ENCODE data around the gene TGFB3. TPM values are rescaled to one million over a fixed set of nuclear protein-coding genes. Genes with fewer than 3 reads are reported as not detected.

Gene TGFB3
- total and polyA plus RNA-seq, 2 donors (not counting 1 experiment from before 2014, with no cell fraction given) = 7.0 to 9.4 TPM

DNA sequence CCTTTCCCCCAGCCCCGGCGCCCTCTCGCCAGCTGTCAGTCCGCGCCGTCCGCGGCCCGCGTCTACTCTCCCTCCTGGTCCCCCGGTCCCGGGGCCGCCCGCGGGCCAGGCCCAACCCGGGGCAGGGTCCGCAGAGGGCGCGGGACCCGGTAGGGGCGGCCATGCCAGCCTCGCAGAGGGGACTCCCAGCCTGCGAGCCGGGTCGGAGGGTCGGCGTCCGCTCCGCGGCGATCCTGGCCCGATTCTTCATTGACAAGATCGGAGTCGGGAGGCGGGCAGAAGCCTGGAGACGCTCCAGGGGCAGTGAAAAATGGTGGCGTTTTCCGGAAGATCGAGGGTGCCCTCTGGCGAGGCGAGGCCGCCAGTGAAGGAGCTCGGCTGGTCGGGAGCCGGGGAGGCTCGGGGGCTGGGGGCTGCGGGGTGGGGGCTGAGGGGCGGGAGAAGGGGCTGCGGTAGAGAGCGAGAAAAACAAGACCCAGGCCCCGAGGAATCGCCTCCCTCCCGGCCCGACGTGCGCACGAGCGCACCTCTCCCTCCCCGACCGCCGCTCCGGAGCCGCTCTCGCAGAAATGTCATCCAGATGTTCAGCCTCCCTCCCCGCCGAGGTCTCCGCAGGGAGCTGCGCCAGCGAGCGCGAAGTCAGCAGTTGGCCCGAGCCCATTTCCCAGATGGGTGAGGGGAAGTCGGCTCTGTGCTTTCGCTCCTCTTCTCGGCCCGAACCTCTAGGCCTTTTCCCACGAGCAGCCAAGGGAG, 647 bp upstream of the TGFB3 start:
- H3K4me3 Mint-ChIP-seq = peak overlapping the region; percentile 89
- intact Hi-C loops (cut with micrococcal nuclease) = loop anchor here (1.0 to 10.0 kb wide), 5 partner anchors 76 to 1968 kb away; partner anchors contain the start of genes BBOF1, ENTPD5, GSTZ1 and POMT2
- POLR2A ChIA-PET = interaction anchor here (0.8 to 1.1 kb wide), 2 partner anchors 77 to 225 kb away, joined by 3 read pairs; no protein-coding TSS in a partner anchor

More for the DNA sequence above, 647 bp upstream of the TGFB3 start:
- Mint-ChIP-seq H3K4me1 (peaks cover 54% of the 10 kb centered on the region), H3K9me3 (ENCODE audit: insufficient read depth) (no peaks in the 10 kb centered on the region), H3K27ac (peak overlapping the region; percentile 87), H3K27me3 (no peaks in the 10 kb centered on the region)
- H4K20me1 ChIP-seq (ENCODE audit: control insufficient read depth, insufficient read depth, low read length, poor library complexity, severe bottlenecking) = no peaks in the 10 kb centered on the region
- peak; percentile 86 for DNase-seq
- CTCF ChIA-PET = interaction anchor here (0.6 to 15.2 kb wide), 29 partner anchors 9 to 410 kb away, joined by 3 to 376 read pairs (median 4); partner anchors contain the start of genes ERG28 and FLVCR2
- no peaks in the 10 kb centered on the region for H3K36me3 ChIP-seq (replicated peaks in 1 of 2; ENCODE audit: control extremely low read depth in 1 of 2, control insufficient read depth in 1 of 2, extremely low read depth in 1 of 2, insufficient read depth in 2 of 2, low read length in 1 of 2)
- ATAC-seq (ENCODE audit: low read depth) = peak; percentile 70
- no peaks in the 10 kb centered on the region for H3K9me3 ChIP-seq (ENCODE audit: control extremely low read depth in 1 of 3, control insufficient read depth in 2 of 3, insufficient read depth in 1 of 3, low read length in 2 of 3)
- H3K79me2 ChIP-seq (ENCODE audit: control insufficient read depth, insufficient read depth, low read length) = peaks cover 10% of the 10 kb centered on the region
- H2AFZ ChIP-seq (ENCODE audit: insufficient read depth, low read depth, low read length, poor library complexity, severe bottlenecking) = peak overlapping the region; percentile 98
- peak overlapping the region; percentile 45 to 87 (median 74) for H3K4me3 ChIP-seq (ENCODE audit: control extremely low read depth in 1 of 5, extremely low read depth in 1 of 5, insufficient read depth in 1 of 5, low read depth in 2 of 5, low read length in 4 of 5)
- H3K27ac ChIP-seq (ENCODE audit: low read length in 2 of 2) = peak overlapping the region in 1 of 2 donors; percentile 82
- H3K4me1 ChIP-seq (ENCODE audit: control insufficient read depth in 2 of 2, insufficient read depth in 2 of 2, low read length in 2 of 2) = peaks cover 41 to 56% of the 10 kb centered on the region in 2 donors
- WGBS (ENCODE audit: insufficient coverage) = under 1% methylated on average over 66 of the region's 77 CpGs
- H3K9ac ChIP-seq (ENCODE audit: low read length) = peak overlapping the region; percentile 91
- TF ChIP-seq, protein P1, sequence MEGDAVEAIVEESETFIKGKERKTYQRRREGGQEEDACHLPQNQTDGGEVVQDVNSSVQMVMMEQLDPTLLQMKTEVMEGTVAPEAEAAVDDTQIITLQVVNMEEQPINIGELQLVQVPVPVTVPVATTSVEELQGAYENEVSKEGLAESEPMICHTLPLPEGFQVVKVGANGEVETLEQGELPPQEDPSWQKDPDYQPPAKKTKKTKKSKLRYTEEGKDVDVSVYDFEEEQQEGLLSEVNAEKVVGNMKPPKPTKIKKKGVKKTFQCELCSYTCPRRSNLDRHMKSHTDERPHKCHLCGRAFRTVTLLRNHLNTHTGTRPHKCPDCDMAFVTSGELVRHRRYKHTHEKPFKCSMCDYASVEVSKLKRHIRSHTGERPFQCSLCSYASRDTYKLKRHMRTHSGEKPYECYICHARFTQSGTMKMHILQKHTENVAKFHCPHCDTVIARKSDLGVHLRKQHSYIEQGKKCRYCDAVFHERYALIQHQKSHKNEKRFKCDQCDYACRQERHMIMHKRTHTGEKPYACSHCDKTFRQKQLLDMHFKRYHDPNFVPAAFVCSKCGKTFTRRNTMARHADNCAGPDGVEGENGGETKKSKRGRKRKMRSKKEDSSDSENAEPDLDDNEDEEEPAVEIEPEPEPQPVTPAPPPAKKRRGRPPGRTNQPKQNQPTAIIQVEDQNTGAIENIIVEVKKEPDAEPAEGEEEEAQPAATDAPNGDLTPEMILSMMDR (IDR thresholded peaks at IDR 0.05) = peak; percentile 78
- no peak for TF ChIP-seq EZH2 (IDR thresholded peaks at IDR 0.05; ENCODE audit: borderline replicate concordance, insufficient read depth, low read depth, low read length, poor library complexity, severe bottlenecking)
- no peaks in the 10 kb centered on the region for H3K27me3 ChIP-seq (replicated peaks in 1 of 4; ENCODE audit: control extremely low read depth in 1 of 4, control insufficient read depth in 3 of 4, insufficient read depth in 4 of 4, low read length in 3 of 4)
- H3K4me2 ChIP-seq (replicated peaks; ENCODE audit: low read depth, low read length, poor library complexity, severe bottlenecking) = peak overlapping the region; percentile 98
